Mesothelial cell of epicardium (in vitro differentiated cells): ENCODE data around the gene SEPHS1. TPM values are rescaled to one million over a fixed set of nuclear protein-coding genes. Genes with fewer than 3 reads are reported as not detected.
"Not testable (repeated sequence)": the region's sequence is repeated elsewhere in the genome, so short reads cannot be mapped to it uniquely, and the experiment has no call there.

Source experiments
- DNase-seq, 2 experiments: peaks; one replicate each; pipeline ENCODE4 v3.0.0; 2021; ENCODE audit warnings: low spot score in 2 of 2; ENCODE audit not compliant: unreplicated experiment in 2 of 2
- H3K27ac Mint-ChIP-seq: 2 replicates; pipeline ENCODE4 v1.8.0; 2021; ENCODE audit warnings: mixed read lengths
- H3K27me3 Mint-ChIP-seq: 2 replicates; pipeline ENCODE4 v1.8.0; 2021; ENCODE audit warnings: low read depth, mixed read lengths
- H3K36me3 Mint-ChIP-seq: 2 replicates; pipeline ENCODE4 v1.8.0; 2021; ENCODE audit warnings: mixed read lengths
- H3K4me1 Mint-ChIP-seq: 2 replicates; pipeline ENCODE4 v1.8.0; 2021; ENCODE audit warnings: mixed read lengths
- H3K4me3 Mint-ChIP-seq: 2 replicates; pipeline ENCODE4 v1.8.0; 2021; ENCODE audit warnings: mild to moderate bottlenecking, moderate library complexity, mixed read lengths
- H3K9me3 Mint-ChIP-seq: 2 replicates; pipeline ENCODE4 v1.8.0; 2021; ENCODE audit warnings: mixed read lengths
- CTCF ChIP-seq: fragments of 200-600 bp; sonication (generic); IDR thresholded peaks from one replicate; pipeline ENCODE4 v1.5.0; 2021; ENCODE audit warnings: antibody characterized with exemption; ENCODE audit not compliant: unreplicated experiment
- total RNA-seq: library from RNA; stranded (reverse); gene quantifications from 3 replicates; pipeline ENCODE4 v1.2.1, GENCODE V29; 2021

Gene SEPHS1
- total RNA-seq, 1 donor from 2014 or later = 80.4 TPM

- H3K9me3 Mint-ChIP-seq = no peaks in the 10 kb centered on the region
- H3K4me1 Mint-ChIP-seq = no peaks in the 10 kb centered on the region
- H3K36me3 Mint-ChIP-seq = peaks cover 13% of the 10 kb centered on the region
- no peaks in the 10 kb centered on the region for H3K27me3 Mint-ChIP-seq
- no peak for TF ChIP-seq CTCF
- no peak overlapping the region for H3K27ac Mint-ChIP-seq
- no peak for DNase-seq
- no peak overlapping the region for H3K4me3 Mint-ChIP-seq
Observed at GRCh38 chr10:13291821-13292773, 56.0 kb downstream of the SEPHS1 start.

GRCh38 chr10:13291061-13291460 lies 57.0 kb downstream of the SEPHS1 start:
- Mint-ChIP-seq H3K36me3 (peaks cover 15% of the 10 kb centered on the region), H3K27ac (no peak overlapping the region), H3K9me3 (no peaks in the 10 kb centered on the region), H3K4me3 (no peak overlapping the region), H3K4me1 (no peaks in the 10 kb centered on the region), H3K27me3 (no peaks in the 10 kb centered on the region)
- no peak for TF ChIP-seq CTCF
- no peak for DNase-seq

- Mint-ChIP-seq H3K9me3 (no peaks in the 10 kb centered on the region), H3K36me3 (peaks cover 11% of the 10 kb centered on the region), H3K27ac (no peak overlapping the region), H3K4me1 (no peaks in the 10 kb centered on the region), H3K27me3 (no peaks in the 10 kb centered on the region), H3K4me3 (no peak overlapping the region)
- DNase-seq = no peak
- TF ChIP-seq CTCF = no peak
Observed at GRCh38 chr10:13284050-13284449, 64.0 kb downstream of the SEPHS1 start.

- not testable (repeated sequence) for H3K4me1 Mint-ChIP-seq, H3K27me3 Mint-ChIP-seq, H3K4me3 Mint-ChIP-seq, H3K27ac Mint-ChIP-seq, DNase-seq, H3K9me3 Mint-ChIP-seq, H3K36me3 Mint-ChIP-seq
Observed at GRCh38 chr10:13282348-13282747, 65.7 kb downstream of the SEPHS1 start.

- no peak for TF ChIP-seq CTCF
- H3K27ac Mint-ChIP-seq = no peak overlapping the region
- peaks cover 1% of the 10 kb centered on the region for H3K4me1 Mint-ChIP-seq
- H3K4me3 Mint-ChIP-seq = no peak overlapping the region
- no peaks in the 10 kb centered on the region for H3K27me3 Mint-ChIP-seq
- H3K36me3 Mint-ChIP-seq = peaks cover 1% of the 10 kb centered on the region
- no peaks in the 10 kb centered on the region for H3K9me3 Mint-ChIP-seq
- DNase-seq = no peak
Observed at GRCh38 chr10:13276749-13277365, 71.2 kb downstream of the SEPHS1 start.

- H3K36me3 Mint-ChIP-seq, H3K27ac Mint-ChIP-seq, H3K4me1 Mint-ChIP-seq, H3K9me3 Mint-ChIP-seq, DNase-seq, H3K4me3 Mint-ChIP-seq, H3K27me3 Mint-ChIP-seq: not testable (repeated sequence)
Observed at GRCh38 chr10:13276146-13276545, 71.9 kb downstream of the SEPHS1 start.
